Nephron (organoid): Measurements from ENCODE around the gene FAM184A.

Experiments used
- H3K27ac Mint-ChIP-seq, 3 experiments: 2 replicates each; pipeline ENCODE4 v1.8.0; 2020; ENCODE audit warnings: mixed read lengths in 3 of 3, mild to moderate bottlenecking in 2 of 3, moderate library complexity in 1 of 3
- H3K27me3 Mint-ChIP-seq: 2 replicates; pipeline ENCODE4 v1.8.0; 2021; ENCODE audit warnings: low read depth, mild to moderate bottlenecking, moderate library complexity, mixed read lengths
- H3K36me3 Mint-ChIP-seq: 2 replicates; pipeline ENCODE4 v1.8.0; 2020; ENCODE audit warnings: low read depth, mixed read lengths
- H3K4me1 Mint-ChIP-seq: 2 replicates; pipeline ENCODE4 v1.8.0; 2020; ENCODE audit warnings: mixed read lengths
- H3K4me3 Mint-ChIP-seq, 3 experiments: 2 replicates each; pipeline ENCODE4 v1.8.0; 2020; ENCODE audit warnings: mild to moderate bottlenecking in 3 of 3, mixed read lengths in 3 of 3, moderate library complexity in 2 of 3
- H3K9me3 Mint-ChIP-seq: 2 replicates; pipeline ENCODE4 v1.8.0; 2020; ENCODE audit warnings: mixed read lengths
- TF ChIP-seq, protein P1 (sequence below), 3 experiments: fragments of 200-600 bp; sonication (generic); IDR thresholded peaks; one replicate each; pipeline ENCODE4 v1.5.0; 2021; ENCODE audit warnings: antibody characterized with exemption in 3 of 3; ENCODE audit not compliant: unreplicated experiment in 3 of 3

Gene FAM184A

DNA sequence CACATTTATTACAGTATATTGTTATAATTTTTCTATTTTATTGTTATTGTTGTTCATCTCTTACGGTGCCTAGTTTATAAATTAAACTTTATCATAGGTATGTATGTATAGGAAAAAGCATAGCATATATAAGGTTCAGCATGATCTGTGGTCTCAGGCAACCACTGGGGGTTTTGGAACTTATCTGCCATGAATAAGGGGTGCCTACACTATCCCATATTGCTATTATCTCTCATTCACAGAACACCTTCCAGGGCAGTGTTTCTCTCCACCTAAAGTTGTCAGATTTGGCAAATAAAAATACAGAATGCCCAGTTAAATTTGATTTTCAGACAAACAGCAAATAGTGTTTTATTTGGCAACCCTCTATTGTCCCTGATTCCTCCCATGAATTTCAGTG is 35.5 kb upstream of the FAM184A start:
- no peaks in the 10 kb centered on the region for H3K4me1 Mint-ChIP-seq
- H3K36me3 Mint-ChIP-seq: no peaks in the 10 kb centered on the region
- H3K9me3 Mint-ChIP-seq: no peaks in the 10 kb centered on the region
- TF ChIP-seq, protein P1, sequence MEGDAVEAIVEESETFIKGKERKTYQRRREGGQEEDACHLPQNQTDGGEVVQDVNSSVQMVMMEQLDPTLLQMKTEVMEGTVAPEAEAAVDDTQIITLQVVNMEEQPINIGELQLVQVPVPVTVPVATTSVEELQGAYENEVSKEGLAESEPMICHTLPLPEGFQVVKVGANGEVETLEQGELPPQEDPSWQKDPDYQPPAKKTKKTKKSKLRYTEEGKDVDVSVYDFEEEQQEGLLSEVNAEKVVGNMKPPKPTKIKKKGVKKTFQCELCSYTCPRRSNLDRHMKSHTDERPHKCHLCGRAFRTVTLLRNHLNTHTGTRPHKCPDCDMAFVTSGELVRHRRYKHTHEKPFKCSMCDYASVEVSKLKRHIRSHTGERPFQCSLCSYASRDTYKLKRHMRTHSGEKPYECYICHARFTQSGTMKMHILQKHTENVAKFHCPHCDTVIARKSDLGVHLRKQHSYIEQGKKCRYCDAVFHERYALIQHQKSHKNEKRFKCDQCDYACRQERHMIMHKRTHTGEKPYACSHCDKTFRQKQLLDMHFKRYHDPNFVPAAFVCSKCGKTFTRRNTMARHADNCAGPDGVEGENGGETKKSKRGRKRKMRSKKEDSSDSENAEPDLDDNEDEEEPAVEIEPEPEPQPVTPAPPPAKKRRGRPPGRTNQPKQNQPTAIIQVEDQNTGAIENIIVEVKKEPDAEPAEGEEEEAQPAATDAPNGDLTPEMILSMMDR (IDR thresholded peaks at IDR 0.05; ENCODE audit: unreplicated experiment in 3 of 3): no peak
- no peak overlapping the region for H3K27ac Mint-ChIP-seq
- peaks cover 3% of the 10 kb centered on the region for H3K27me3 Mint-ChIP-seq
- no peak overlapping the region for H3K4me3 Mint-ChIP-seq

DNA sequence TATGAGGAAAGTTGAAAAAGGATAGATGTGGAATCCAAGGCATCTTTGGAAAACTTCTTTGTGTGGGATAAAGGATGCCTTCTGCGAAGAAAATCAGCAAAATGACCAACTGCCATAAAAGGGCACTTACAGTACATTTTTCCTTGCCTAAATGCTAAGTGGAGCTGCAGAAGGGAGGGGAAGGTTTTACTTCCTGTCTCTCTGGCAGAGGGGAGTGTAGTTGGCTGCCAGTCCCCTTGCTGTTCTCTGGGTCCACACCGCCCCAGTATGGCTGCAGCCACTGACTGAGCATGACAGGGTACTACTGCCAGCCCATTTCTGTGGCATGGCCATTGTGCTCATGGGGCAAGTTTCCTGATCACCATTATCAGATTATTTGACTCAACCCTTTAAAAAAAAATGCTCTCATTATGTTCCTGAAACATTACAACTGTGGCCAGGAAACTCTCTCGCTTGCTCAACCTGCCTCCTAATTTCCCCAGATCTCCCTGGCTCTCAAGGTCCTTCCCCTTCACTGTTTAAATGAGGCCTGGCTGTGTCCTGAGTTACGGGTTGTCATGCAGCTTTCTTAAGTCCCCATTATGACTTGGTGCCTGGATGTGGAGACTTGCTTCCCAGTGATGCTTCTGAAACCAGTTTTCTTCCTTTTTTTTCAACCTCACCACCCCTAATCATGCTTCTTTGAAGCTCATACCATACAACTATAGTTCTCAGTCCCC is 34.5 kb upstream of the FAM184A start:
- no peak overlapping the region for H3K4me3 Mint-ChIP-seq
- H3K27me3 Mint-ChIP-seq: no peaks in the 10 kb centered on the region
- no peaks in the 10 kb centered on the region for H3K9me3 Mint-ChIP-seq
- H3K4me1 Mint-ChIP-seq: no peaks in the 10 kb centered on the region
- no peak overlapping the region for H3K27ac Mint-ChIP-seq
- TF ChIP-seq, protein P1 (IDR thresholded peaks at IDR 0.05; ENCODE audit: unreplicated experiment in 3 of 3): no peak
- H3K36me3 Mint-ChIP-seq: no peaks in the 10 kb centered on the region

DNA sequence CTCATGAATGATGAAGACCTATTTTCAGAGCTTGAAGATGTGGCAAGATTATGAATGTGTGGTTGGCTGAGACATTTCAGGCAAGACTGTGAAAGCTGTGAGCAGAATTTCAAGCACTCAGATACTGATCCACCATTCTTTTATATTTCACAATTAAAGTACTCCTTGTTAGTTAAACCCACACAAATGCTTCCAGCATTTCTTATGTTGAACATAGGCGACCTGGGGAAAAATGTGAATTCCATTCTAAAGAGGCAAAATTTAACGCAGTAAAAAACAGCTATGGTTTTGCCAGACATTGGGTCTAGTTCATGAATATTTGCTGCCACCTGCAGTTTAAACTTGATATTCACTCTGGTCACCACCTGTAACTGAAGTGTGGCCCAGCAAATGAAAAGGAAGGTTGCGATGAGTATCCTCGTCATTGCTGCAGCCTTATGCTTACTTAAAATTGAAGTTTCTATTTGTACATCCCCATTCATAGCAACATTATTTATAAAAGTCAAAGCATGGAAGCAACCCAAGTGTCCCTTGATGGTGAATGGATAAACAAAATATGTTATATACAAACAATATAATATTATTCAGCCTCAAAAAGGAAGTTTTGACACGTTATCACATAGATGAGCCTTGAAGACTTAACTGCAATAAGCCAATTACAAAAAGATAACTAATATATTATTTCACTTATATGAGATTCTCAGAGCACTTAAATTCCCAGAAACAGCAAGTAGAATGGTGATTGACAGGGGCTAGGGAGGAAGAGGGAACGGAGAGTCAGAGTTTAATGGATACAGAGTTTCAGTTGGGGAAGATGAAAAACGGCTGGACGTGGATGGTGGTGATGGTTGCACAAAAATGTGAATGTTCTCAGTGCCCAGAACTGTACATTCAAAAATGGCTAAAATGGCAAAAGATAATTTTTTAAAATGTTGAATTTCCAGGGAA is 32.4 kb upstream of the FAM184A start:
- no peak overlapping the region for H3K4me3 Mint-ChIP-seq
- no peak overlapping the region for H3K27ac Mint-ChIP-seq
- no peaks in the 10 kb centered on the region for H3K4me1 Mint-ChIP-seq
- no peaks in the 10 kb centered on the region for H3K27me3 Mint-ChIP-seq
- H3K9me3 Mint-ChIP-seq: no peaks in the 10 kb centered on the region
- TF ChIP-seq, protein P1 (IDR thresholded peaks at IDR 0.05; ENCODE audit: unreplicated experiment in 3 of 3): peak; percentile 58 to 65 (median 63)
- no peaks in the 10 kb centered on the region for H3K36me3 Mint-ChIP-seq

DNA sequence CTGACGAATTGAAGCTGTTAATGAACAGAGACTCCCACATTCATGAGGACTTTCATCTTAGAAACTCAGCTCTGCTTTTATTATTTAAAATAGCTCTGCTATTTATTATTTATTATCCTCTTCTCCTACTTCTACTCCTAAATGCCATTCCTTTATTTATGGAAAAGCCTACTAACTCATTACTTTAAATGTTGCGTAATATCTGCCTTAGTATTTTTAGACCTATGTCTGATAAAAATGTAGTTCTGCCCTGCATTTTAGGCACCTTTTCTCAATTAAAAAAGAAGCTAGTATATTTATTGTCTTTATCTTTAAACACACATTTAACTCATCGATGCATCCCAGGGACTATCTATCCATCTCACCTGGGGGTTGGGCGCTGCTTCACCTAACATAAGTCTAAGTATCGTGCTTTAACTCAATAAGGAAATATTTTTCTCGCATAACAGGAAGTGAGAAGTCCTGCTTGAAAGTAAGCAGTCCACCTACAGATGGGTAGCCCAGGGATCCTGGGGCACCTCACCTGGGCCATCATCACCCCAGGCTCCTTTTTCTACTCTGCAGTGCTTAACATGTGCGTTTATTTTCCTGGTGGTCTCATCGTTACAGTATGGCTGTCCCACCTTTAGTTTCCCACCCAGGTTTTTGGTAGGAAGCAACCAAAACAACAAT is 31.3 kb upstream of the FAM184A start:
- no peak overlapping the region for H3K27ac Mint-ChIP-seq
- no peaks in the 10 kb centered on the region for H3K9me3 Mint-ChIP-seq
- H3K36me3 Mint-ChIP-seq: no peaks in the 10 kb centered on the region
- H3K4me1 Mint-ChIP-seq: no peaks in the 10 kb centered on the region
- no peaks in the 10 kb centered on the region for H3K27me3 Mint-ChIP-seq
- H3K4me3 Mint-ChIP-seq: no peak overlapping the region
- TF ChIP-seq, protein P1 (IDR thresholded peaks at IDR 0.05; ENCODE audit: unreplicated experiment in 3 of 3): no peak

DNA sequence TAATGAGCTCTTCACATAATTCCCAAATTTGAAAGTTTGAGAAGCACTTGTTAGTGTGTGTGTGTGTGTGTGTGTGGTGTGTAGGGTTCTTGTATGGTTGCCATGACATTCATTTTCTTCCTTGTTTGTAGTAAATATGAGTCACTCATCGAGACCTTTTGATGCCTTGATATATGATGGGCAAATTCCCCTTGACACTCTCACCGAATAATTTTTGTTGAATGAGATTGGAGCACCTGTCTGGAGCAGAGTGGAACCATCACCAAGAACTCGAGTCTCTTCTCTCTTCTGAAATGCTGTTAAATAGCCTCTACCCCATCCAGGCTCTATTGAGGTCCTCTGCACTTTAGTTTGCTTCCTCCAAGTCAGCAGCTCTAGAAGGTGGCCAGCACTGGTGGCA is 29.6 kb upstream of the FAM184A start:
- TF ChIP-seq, protein P1 (IDR thresholded peaks at IDR 0.05; ENCODE audit: unreplicated experiment in 3 of 3): no peak
- H3K27ac Mint-ChIP-seq: no peak overlapping the region
- H3K36me3 Mint-ChIP-seq: no peaks in the 10 kb centered on the region

More for the DNA sequence above, 29.6 kb upstream of the FAM184A start:
- H3K27me3 Mint-ChIP-seq: no peaks in the 10 kb centered on the region
- H3K9me3 Mint-ChIP-seq: no peaks in the 10 kb centered on the region
- H3K4me1 Mint-ChIP-seq: no peaks in the 10 kb centered on the region
- no peak overlapping the region for H3K4me3 Mint-ChIP-seq
